Right ventricle myocardium superior (tissue), 1 donor: ENCODE measurements around the gene PDILT. TPM values are rescaled to one million over a fixed set of nuclear protein-coding genes. Genes with fewer than 3 reads are reported as not detected.
"Not testable (repeated sequence)": the region's sequence is repeated elsewhere in the genome, so short reads cannot be mapped to it uniquely, and the experiment has no call there.

Experiments
- ATAC-seq: fragments of 200-7000 bp; cut with Tn5 transposase; one replicate; pipeline ENCODE4 v1.9.1; 2020; ENCODE audit warnings: mild to moderate bottlenecking; ENCODE audit not compliant: poor library complexity
- DNase-seq: peaks from one replicate; pipeline ENCODE4 v3.0.0-alpha.2; 2020
- intact Hi-C: fragments of 100-400 bp; cut with DNase I; formaldehyde crosslinking; loops from one replicate; pipeline ENCODE4 v1.11.2; 2022
- total RNA-seq: library from RNA; stranded (reverse); fragmentation: NEBNext Ultra II Directional; extraction: Animal tissue kit (Norgen Biotek cat#: 25700); gene quantifications from one replicate; pipeline ENCODE4 v1.2.1, GENCODE V29; 2021
- donor health status: DM: no; HTN: yes; CAD: no; lungs with severe emphysema.

Gene PDILT
- total RNA-seq, 1 donor from 2014 or later, result not detected

DNA sequence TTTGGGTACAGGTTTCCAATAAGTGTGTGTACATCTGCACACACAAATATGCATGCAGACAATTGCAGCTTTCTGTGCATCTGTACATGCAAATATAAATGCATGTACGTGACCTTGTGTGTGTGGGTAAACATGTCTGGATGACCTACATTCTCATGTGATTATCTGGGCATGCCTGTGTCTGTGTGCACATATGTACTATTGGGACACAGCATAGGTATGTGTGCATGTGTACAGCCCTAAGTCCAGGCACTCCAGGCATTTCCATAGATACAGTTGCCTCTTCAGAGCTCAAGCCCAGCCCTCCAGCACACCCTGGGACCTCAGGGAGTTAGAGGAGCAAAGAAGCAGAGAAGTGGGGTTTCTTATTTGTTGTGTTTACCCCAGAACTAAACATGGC, 70.1 kb downstream of the PDILT start:
- intact Hi-C loops, result no loop called here
- ATAC-seq (no peak), DNase-seq (no peak)

DNA sequence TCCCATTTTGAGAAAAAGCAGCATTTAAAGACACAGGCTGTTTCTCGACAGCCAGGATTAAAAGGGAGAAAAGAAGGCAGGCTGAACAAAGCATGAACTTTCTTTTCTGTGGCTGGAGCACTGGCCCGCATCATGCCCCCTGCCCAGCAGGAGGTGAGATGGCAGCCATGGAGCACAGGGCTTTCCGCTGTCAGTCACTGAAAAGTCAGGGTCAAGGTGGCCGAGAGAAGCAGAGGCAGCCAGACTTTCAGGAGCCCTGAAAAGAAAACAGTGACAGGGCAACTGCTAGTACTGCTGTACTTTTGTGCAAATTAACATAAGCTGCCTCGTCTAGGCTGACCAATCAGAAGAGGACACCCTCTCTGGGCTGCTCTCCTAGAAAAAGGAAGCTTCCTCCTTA, 71.4 kb downstream of the PDILT start:
- no peak for ATAC-seq
- DNase-seq, result no peak

DNA sequence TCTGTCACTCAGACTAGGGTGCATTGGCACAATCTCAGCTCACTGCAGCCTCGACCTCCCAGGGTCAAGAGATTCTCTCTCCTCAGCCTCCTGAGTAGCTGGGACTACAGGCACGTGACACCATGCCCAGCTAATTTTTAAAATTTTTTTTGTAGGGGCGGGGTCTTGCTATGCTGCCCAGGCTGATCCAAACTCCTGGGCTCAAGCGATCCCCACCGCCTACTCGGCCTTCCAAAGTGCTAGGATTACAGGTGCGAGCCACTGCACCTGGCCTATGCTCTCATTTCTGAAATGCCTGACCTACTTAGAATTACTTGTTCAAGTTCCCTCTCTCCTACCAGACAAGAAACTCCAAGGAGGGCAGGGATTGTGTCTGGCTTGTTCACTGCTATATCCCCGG, 72.1 kb downstream of the PDILT start:
- intact Hi-C loops, result no loop called here
- ATAC-seq (no peak), DNase-seq (no peak)

More for the DNA sequence above, 71.4 kb downstream of the PDILT start:
- intact Hi-C loops, result no loop called here

DNA sequence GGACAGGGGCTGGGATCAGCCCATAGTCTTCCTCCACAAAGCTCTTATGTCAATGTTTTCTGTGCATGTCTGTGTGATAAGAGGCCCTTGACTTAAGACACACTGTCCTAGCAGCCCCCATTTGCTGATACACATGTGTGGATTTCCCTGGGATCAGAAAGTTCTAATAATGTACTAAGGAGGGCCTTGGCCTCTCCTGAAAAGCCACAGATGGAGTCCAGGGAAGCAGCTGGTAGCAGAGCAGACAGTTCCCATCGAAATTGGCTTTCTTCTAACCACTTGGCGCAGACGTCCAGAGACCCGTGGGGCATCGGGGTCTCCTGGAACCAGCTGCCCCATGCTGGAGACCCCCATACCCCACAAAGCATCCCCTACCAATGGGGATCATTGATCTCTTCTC, 72.9 kb downstream of the PDILT start:
- intact Hi-C loops, result no loop called here
- no peak for ATAC-seq
- DNase-seq, result no peak

DNA sequence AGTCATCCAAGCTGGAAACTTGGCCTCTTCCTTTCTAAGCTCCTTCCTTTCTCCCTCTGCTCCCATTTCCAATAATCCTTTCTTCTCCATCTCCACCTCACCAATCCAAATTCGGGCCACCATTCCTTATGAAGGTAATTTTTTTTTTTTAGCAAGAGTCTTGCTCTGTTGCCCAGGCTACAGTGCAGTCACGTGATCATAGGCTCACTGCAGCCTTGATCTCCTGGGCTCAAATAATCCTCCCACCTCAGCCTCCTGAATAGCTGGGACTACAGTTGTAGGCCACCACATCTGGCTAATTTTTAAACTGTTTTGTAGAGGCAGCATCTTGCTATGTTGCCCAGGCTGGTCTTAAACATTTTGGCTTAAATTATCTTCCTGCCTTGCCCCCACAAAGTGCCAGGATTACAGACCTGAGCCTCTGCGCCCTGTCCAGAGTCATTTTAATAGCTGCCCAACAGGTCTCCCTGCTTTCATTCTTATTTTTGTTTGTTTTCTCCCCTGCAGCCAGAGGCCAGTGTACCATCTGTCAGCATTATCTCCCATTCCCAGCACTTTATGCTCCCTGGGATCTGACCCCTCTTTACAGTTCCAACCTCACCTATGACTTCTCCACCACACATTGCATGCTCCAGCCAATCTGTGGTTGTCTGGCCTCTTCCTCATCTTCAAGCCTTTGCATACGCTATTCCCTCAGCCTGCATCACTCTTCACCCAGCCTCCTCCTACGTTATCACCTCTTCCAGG, 75.0 kb downstream of the PDILT start:
- intact Hi-C loops, result no loop called here
- no peak for ATAC-seq
- DNase-seq, result no peak

DNA sequence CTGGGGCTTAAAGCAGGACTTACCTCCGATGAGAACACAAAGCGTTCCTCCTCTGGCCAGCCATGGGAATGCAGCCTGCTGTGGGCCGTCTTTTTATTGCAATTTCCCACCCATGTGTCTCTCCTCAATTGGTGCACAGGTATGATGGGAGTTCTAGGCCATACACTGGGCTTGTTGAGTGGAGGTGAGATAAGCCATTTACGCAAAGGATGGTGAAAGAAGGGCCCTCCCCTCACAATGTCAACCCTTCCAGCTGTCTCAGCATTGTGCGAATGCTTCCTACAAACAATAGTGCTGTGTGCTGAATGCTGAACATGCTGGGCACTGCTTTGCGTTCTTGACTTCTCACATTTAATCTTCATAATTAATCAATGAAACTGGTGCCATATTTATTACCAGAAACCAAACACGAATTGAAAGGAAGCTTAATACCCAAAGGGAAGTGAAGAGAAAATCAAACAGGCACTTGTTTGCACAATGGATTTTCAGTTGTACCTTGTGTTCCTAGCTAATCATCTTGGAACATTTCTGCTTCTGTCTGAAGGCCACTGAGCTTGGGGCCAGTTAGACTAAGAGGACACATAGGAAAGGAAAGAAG, 77.0 kb downstream of the PDILT start, which contains the start of gene GP2:
TSS of gene GP2 (minus strand) at position 70 of the 598 bp plus-strand sequence. CDS start 1,082 bp downstream, outside the sequence.
- DNase-seq (no peak), ATAC-seq (no peak)
- intact Hi-C loops, result no loop called here

DNA sequence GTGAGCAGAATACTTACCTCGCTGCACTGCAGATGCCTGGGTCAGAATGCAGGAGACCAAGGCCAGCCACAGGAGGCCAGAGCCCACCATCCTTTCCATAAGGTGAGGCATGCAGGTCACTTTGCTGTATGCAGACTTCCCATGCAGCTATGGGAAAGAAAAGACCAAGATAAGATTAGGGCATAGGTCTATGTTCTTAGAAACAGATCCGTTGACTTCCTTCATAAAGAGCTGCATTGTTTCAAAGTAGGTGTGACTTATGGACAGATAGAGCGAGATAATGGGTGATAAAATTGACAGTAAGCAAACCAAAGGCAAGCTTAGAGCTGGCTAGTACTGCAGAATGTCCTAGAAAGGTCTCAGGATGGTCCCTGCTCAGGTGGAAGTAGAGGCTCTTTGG, 78.2 kb downstream of the PDILT start:
- intact Hi-C loops, result no loop called here
- DNase-seq (no peak), ATAC-seq (no peak)

DNA sequence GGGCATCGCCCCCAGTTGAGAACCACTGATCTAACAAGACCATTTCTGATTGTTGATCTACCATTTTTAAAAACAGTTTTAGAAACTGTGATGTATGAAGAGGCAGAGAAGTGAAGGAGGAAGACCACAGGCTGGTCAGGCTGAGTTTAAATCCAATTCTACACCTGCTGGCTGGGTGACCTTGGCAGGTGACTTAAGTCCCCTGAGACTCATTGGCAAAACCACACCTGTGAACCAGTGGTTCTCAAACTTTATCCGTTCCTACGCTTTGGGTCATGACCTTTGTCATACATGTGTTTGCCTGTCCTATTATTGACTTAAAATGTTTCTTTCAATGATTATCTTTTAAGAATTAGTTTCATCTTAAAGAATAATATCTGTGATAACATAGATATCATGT, 79.5 kb downstream of the PDILT start:
- ATAC-seq (no peak), DNase-seq (no peak)
- intact Hi-C loops, result no loop called here

DNA sequence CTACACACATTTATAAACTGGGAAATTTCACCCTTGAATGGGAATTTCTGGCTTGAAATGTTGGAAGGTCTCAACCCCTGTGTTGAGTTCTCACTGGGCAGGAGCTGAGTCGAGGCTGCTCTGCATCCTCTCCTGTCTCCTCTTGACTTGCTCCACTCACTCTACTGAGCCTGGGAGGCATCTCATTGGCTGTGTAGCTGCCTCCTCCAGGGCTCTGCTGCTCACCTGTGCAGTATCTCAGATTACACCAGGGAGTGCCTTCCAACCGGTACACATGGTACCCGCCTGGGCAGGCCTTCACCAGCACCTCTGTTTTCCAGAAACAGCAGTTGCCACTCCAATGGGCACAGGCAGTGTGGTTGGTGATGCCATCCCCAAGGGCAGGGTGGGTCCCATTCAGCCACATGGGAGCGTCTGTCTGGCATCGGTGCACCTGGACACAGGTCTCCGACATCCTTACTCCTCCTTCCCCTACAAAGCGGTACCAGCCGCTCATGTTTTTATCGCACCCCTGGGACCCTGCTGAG, 80.9 kb downstream of the PDILT start:
- no peak for ATAC-seq

DNA sequence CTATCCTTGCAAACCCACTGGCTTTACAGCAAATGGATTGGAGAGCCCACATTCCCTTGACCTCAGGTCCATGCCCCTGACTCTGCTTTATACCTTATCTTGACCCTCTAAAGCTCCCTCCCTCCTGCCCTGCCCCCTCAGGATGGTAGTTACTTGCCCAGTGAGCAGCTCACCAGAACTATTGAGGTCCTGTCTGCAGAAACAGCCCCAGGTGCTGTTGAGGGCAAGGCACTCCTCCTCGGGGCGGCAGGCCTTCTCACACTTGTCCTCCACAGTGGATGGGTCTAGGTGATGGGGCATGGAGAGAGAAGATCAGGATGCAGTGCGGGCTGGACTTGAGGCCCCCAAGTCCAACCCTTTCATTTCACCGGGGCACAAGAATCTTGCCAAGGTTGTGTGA, 81.8 kb downstream of the PDILT start:
- intact Hi-C loops, result no loop called here
- DNase-seq (no peak), ATAC-seq (no peak)

More for the DNA sequence above, 80.9 kb downstream of the PDILT start:
- intact Hi-C loops, result no loop called here
- DNase-seq, result no peak

DNA sequence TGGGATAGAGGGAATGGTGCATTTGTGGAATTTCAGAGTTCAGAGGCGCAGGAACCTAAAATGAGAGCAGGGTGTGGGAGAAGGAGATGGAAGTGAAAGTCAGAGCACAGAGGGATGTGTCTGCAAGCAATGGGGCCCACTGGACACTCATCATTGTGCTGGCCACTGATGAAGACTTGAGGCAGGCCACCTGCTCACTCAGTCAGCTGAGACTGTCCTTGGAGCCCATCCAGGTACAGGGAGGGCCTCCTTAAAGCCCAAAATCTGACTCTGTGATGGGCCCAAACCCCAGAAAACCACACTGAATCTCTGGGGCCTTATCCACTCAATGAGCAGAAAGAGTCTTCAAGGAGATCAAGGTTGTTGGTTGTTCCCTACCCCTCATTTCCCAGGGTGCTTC, 82.9 kb downstream of the PDILT start:
- ATAC-seq (peak; percentile 12), DNase-seq (no peak)
- intact Hi-C loops, result no loop called here

DNA sequence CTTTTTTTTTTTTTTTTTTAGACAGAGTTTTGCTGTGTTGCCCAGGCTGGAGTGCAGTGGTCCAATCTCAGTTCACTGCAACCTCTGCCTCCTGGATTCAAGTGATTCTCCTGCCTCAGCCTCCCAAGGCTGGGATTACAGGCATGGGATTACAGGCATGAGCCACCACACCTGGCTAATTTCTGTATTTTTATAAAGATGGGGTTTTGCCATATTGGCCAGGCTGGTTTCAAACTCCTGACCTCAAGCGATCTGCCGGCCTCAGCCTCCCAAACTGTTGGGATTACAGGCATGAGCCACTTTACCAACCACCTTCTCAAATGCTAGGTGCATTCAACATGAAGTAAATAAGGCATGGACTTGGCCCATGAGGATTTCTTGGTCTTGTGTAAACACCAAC, 83.5 kb downstream of the PDILT start:
- DNase-seq, intact Hi-C loops, ATAC-seq: not testable (repeated sequence)

DNA sequence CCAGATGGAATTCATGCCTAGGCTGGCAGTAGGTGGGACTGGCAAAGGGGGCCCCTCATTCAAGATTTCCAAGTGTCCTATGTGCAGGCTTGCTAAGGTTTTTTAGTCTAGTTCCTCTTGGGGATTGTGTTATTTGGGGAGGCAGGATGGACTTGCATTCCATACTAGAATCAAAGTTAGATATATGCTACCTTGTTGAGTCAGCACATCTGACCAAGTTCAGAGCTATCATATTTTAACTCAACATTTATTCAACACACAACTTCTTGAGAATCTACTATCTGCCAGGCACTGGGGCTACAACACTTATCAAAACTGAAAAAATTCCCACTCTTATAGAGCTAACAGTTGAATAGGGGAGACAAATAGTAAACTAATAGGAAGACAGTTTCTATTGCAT, 83.9 kb downstream of the PDILT start:
- no peak for DNase-seq
- ATAC-seq, result no peak
- intact Hi-C loops, result no loop called here

DNA sequence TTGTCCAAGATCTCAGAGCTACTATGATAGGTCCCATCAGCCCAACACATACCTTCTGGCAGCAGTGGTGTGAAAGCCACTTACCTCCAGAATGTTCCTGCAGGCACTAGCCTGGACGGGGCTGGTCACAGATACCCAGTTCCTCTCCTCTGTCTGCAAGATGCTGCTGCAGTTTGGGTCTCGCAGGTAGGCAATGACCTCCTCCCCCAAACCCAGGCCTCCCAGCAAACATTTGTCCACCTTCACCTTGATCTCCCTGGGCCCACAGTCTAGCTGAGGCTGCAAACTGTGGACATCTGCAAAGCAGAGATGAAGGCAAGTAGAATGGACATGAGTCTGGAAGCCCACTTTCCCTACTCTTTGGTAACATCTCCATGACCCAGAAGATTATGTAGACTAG, 84.4 kb downstream of the PDILT start:
- ATAC-seq, result no peak
- no peak for DNase-seq
- intact Hi-C loops, result no loop called here

DNA sequence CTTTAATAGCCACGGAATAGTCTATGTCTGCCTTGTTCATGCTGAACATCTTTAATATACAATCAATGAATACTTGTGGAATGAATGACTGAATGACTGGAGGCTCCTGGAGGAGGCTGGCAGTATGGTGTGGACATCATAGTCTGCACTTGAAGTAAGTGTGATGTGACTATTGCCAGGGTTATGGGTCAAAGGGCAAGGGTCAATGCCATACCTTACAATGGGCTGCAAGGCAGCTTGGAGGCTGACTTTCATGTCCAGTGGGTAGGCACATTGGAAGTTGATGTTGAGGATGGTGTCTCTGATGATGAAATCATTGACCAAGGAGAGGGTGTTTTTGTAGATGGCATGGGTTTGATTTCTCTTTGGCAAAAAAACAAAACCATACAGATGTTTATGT, 85.1 kb downstream of the PDILT start:
- intact Hi-C loops, result no loop called here
- ATAC-seq (no peak), DNase-seq (no peak)

DNA sequence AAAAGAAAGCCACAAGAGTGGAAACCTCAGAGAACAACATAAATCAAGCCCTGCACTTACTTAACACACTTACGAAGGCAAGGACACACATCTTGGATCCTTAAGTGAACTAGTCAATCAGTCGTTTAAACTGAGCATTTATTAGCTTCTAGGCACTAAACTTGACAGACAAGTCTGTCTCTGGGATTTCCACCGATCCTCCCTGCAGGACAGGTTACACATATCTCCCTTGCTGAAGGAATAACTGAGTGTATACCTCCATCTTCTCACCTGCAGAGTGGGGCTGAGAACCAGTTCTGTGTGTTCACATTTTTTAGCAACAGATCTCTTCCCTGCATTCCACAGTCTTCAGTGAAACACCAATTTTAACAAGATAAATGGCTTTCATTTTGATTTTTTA, 86.1 kb downstream of the PDILT start:
- intact Hi-C loops, result no loop called here
- ATAC-seq (no peak), DNase-seq (no peak)

DNA sequence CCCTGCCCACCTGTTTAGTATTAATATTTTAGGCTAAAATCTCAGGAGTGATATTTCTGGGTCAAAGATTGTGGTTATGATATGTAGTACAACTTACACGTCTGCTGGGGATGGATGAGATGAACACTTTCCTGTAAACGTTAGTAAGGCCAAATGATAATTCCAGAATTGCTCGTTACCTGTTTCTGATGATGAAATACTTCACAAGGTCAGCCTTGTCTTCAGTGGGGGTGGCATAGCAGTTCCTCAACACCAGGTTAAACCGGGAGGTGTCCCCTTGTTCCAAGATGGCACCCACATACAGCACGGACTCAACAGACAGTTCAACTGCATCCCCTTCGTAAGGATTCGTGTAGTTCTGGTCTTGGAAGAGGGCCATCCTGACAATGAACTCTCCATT, 86.5 kb downstream of the PDILT start:
- no peak for DNase-seq
- ATAC-seq, result no peak
- intact Hi-C loops, result no loop called here

DNA sequence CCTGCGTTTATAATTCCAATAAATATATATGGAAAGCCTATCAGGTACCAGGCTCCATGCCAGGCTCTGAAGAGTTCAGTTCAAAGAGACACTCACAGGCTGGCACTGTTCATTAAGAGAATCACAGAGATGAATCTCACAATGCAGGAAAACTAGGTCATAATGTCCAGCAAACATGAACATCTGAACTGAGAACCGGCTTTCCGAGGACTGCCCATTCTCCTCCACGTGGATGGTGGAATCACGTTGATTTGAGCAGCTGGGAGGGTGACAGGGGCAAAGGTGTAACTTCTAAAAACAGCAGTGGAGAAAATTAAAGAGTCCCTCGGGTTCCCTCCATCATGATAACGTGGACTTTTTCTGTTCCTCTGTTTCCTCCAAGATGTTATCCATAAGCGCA, 87.4 kb downstream of the PDILT start:
- intact Hi-C loops, result no loop called here
- no peak for ATAC-seq
- DNase-seq, result no peak

DNA sequence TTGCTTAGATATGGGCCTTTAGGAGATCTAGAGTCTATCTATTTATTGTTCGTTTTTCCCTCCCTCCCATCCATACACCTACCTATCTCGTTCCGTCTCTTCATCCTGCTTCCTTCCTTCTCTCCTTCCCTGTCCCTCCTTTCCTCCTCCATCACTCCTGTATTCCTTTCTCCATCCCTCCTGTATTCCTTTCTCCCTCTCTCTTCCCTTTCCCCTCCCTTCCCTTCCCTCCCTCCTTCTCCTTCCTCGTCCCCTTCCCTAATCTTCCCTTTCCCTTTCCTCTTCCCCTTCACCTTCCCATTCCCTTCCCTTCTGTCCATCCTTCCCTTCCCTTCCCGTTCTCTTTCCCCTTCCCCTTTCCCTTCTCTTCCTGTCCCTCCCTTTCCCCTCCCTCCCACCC, 87.8 kb downstream of the PDILT start:
- intact Hi-C loops, result no loop called here
- no peak for DNase-seq
- ATAC-seq, result no peak

DNA sequence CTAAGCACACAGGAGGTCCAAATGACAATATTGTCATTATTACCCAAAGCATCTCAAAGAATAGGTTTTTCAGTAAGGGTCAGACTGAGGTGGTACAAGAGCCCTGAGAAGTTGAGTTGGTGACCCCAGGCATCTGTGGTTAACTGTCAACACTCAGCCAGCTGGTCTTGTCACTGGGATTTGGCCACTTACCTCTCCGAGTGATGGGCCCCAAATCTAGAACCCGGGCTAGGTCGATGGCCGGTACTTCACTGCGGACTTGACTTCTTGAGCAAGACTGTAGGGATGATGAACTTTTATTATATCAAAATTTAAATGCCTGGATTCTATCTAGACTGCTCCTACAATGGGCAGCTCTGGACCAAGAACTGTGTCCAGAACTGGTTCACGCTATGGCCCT, 88.8 kb downstream of the PDILT start:
- DNase-seq, result no peak
- no peak for ATAC-seq
- intact Hi-C loops, result no loop called here
